GM12874 (cell line): ENCODE results near the gene SYT2.

Source experiments
- CTCF ChIP-seq: IDR thresholded peaks from 2 replicates; pipeline ENCODE4 v1.5.1; 2011; ENCODE audit warnings: low read depth, mild to moderate bottlenecking, control low read depth, low read length, moderate library complexity; ENCODE audit not compliant: insufficient read depth

The SYT2 gene

GRCh38 chr1:202742496-202742895, 32.2 kb upstream of the SYT2 start:
- TF ChIP-seq CTCF, result no peak

GRCh38 chr1:202733251-202733650, 23.0 kb upstream of the SYT2 start:
- TF ChIP-seq CTCF, result no peak

- no peak for TF ChIP-seq CTCF
Measured at GRCh38 chr1:202728951-202729350, 18.7 kb upstream of the SYT2 start.

- no peak for TF ChIP-seq CTCF
Measured at GRCh38 chr1:202725526-202725925, 15.3 kb upstream of the SYT2 start.

- no peak for TF ChIP-seq CTCF
Measured at GRCh38 chr1:202723708-202724107, 13.5 kb upstream of the SYT2 start.

GRCh38 chr1:202716654-202717053, 6.4 kb upstream of the SYT2 start:
- TF ChIP-seq CTCF, result no peak

- no peak for TF ChIP-seq CTCF
Measured at GRCh38 chr1:202713110-202713509, 2.9 kb upstream of the SYT2 start.
